NCI-H146 treated with DMSO at 0.1 percent for 48 hours (cell line): Measurements from ENCODE around the gene WDR45B.

ENCODE experiments used
- DNase-seq: peaks from one replicate; lab custom pipeline; 2025; ENCODE audit not compliant: unreplicated experiment; lab: John Stamatoyannopoulos, UW

Gene WDR45B

DNA sequence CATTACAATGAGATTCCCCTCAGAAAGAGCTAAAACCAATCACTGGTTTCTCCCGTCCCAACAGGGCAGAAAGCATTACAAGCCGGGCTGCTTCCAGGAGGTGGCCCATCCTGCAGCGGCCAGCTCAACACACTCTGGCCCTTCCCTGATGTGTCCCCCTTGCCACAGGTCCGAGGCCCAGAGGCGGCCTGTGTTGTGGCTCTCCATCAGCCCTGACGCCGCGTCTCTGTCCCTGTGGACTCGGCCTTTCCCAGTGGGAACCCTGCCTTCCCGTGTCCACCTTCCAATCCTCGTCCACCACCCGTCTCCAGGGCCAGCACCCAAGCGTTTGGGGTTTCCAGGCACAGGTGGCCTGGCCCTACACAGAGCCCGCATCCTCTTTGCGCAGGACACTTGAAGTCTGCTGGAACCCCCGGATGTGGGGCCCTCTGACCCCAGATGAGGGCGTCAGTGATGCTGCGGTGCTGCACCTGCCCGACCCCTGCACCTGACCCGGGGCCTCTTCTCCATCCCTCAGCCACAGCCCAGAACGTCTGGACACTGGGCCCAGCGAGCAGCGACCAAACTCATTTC, 29.2 kb upstream of the WDR45B start:
- no peak for DNase-seq

DNA sequence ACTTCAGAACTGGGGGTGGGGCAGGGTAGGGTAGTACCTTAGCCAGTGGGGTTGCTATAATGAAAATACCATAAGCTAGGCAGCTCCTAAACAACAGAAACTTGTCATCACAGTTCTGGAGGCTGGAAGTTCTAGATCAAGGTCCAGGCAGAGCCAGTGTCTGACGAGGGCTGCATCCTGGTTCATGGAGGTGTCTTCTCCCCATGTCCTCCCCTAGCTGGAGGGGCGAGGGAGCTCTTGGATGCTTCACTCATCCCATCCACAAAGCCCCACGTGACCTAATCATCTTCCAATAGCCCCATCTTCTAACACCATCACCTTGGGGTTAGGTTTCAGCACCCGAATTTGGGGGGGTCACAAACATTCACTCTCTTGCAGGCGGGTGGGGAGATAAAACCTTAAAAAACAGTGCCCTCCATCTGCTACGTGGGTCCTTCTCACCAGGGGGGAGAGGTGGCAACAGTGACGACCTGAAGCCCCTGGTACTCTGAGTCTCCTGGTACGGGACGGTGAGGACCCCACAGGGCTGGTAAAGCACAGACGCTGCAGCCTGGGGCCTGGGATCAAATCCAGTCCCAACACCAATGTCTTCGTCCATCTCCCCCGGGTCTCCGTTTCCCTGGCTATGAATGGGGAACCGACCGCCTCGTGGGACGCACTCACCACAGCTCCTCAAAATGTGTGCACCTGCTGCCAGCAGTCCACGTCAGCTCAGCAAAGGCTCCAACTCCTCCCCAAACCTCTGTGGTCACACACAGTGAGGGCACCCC, 27.4 kb upstream of the WDR45B start:
- DNase-seq, result no peak

DNA sequence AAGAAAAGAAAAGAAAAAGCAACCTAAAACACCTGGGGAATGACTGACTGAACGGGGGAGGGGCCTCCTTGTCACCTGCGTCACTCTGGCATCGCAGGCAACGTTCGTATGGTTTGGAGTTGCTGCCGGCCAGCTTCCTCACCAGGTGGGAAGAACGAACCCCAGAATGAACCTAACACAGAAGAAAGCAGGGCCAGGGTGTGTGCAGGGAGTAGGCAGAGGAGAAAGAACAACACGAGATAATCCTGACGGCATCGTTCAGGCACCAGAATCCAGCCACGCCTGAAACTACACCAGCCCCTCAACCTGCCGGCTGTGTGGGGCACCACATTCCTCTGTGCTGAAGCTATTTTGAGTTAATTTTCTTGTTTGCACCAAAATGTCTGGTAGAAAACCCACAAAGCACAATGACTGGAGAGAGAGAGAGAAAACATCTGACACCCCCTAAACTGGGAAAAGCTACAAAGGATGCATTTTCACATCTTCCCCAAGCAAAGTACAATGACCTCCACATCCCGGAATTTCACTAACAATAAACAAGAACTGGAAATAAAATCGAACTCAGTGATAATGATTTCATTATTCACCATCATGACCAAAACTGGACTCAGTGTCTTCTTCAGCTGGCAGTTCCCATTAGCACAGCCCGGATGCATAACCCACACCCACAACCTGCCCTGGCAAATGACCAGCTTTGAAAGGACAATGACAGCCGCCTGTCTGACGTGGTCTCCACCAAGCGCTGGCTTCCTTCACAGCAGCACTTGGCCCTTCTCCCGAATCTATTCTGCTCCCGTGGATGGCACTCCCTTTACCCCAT, 26.6 kb upstream of the WDR45B start:
- no peak for DNase-seq

DNA sequence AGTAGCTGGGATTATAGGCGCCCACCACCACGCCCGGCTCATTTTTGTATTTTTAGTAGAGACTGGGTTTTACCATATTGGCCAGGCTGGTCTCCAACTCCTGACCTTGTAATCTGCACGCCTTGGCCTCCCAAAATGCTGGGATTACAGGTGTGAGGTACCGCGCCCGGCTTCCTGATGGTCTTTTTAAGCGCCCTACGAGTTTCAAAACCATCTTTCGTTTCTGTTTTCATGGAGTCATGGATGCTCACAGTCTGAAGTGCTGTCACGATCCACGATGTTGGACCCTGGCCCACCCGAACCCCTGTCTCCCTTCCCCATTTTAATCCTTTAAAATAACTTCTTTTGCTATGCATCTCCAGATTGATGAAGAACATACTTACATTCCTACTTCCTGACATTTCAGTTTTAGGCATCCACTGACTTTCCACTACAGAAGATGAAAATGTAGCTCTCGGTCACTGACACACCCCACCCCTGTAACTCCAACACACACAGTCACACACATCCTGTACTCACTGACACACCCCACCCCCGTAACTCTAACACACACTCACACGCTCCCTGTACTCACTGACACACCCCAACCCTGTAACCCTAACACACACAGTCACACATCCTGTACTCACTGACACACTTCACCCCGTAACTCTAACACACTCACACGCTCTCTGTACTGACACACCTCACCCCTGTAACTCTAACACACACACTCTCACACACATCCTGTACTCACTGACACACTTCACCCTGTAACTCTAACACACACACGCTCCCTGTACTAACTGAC, 22.6 kb upstream of the WDR45B start:
- DNase-seq, result no peak

DNA sequence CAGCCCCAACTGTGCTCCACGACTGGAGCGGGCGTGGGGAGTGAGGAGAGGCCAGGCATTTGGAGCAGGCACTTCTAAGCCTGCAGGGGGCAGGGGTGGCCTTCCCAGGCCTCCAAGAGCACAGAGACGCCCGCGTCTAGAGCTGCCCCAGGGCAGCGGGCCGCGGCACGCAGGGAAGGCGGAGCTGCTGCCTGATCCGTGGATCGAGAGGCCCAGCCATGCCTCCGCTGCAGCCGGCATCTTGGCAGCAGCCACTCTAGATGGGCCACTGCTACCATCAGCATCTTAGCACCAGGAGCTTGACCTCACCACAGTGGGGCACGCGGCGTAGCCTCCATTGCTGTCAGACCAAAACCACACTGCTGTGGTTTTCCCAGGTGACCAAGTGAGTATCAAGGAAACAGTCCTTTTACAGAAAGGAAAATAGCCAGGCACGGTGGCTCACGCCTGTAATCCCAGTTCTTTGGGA, 20.4 kb upstream of the WDR45B start:
- DNase-seq, result no peak

DNA sequence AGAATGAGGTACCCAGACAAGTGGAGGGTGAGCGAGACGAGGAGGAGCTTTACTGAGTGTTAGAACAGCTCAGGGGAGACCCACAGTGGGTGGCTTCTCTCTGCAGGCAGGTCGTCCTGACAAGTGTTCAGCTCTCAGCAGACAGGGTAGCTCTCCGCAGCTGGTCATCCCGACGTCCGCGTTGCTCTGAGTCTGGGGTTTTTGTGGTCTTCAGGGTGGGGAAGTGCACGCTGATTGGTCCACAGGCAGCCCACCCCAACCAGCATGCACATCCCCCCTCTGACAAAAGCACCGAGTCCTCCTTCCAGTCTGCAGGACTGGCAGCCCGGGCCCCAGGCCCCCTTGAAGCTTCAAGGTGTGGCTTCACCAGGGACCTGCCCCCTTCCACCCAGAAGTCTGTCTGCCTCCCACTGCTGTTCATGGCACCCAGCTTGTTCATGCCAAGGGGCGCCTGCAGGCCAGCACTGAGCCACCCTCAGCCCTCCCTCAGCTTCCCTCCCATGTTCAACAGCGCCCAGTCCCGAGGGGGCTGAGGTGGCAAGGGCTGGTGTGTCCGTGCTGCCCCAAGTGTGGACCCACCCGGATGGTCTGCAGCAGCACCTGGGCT, 19.9 kb upstream of the WDR45B start:
- DNase-seq, result no peak

DNA sequence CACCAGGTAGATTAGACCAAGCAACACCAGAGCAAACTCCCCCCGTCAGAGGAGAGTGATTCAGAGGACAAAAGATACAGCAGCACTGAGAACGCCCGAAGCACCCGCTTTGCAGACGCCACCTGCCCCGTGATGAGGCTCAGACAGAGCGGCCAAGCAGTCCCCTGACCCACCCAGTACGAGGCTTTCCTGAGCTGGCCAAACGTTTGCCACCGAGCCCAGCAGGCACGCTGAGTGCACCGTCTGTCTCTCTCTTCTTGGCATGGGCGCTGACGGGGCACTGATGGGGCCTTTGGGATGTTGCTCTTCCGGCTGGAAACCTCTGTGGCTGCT, 19.4 kb upstream of the WDR45B start:
- DNase-seq, result no peak

DNA sequence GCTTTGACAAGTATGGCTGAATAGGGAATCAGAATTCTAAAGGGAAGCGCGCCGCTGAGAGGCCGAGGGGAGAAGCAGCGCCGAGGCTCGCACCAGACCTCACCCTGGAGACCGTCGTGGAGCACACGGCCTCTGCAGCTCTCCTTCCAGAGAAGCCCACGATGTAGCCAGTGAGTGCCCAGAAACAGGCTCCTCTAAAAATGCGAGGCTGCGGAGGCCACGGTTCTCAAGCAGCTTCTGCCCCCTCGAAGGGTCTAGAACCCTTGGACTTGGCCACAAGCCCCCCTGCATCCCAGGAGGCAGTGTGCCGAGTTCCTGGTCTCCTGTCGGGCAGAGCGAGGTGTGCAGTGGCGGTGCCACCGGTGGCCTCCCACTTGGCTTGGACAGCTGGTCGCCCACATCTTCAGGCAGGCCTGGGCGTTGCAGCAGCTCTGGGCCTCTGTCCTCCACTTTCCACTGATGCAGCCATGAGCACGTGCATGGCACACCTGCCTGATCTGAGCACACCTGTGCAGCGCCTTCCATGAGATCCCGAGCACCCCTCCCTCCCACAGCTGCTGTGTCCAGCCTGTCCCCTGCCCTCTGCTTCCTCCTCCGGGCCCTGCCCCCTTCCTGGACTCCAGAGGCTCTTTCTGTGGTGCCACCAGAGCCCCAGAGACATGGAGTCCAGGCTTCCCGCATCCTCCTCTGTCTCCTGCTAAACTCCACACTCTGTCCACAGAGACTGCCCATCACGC, 18.9 kb upstream of the WDR45B start:
- no peak for DNase-seq

DNA sequence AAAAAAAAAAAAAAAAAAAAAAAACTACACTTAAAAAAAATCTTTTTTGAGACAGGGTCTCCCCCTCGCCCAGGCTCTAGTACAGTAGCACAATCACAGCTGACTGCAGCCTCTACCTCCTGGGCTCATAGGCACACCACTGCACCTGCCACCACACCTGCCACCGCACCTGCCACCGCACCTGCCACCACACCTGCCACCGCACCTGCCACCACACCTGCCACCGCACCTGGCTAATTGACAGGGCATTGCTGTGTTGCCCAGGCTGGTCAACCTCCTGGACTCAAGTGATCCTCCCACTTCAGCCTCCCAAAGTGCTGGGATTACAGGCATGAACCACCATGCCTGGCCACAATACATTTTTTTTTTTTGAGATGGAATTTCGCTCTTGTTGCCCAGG, 17.6 kb upstream of the WDR45B start:
- DNase-seq, result no peak

DNA sequence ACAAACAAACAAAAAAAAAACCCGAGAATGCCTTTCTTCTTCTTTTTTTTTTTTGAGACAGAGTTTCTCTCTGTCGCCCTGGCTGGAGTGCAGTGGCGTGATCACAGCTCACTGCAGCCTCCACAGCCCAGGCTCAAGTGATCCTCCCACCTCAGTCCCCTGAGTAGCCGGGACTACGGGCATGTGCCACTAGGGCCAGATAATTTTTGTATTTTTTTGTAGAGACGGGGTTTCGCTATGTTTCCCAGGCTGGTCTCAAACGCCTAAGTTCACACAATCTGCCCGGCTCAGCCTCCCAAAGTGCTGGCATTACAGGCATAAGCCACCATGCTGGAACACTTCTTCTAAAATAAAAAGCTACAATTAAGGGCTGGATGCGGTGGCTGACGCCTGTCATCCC, 17.0 kb upstream of the WDR45B start:
- no peak for DNase-seq

DNA sequence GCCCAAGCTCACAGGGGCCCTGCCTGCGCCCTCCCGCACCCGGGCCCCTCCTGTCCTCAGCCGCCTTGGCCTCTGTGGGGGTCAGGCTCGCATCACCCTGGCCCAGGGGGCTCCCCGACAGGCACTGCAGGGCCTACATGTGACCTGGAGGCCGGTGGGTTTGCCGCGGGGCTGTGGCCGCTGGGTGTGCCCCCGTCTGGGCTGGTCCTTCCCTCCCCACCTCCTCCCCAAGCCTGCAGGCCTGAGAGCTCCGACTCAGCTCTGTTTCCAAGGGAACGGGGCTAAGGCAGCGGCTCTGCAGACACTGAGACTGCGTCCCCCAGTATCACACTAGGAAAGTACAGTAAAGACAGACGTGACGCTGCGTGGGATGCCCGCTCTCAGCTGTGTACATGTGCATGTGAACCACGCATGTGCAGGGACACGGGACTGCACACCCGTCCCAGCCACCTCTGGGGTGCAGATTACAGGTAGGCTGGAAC, 16.5 kb upstream of the WDR45B start:
- no peak for DNase-seq

DNA sequence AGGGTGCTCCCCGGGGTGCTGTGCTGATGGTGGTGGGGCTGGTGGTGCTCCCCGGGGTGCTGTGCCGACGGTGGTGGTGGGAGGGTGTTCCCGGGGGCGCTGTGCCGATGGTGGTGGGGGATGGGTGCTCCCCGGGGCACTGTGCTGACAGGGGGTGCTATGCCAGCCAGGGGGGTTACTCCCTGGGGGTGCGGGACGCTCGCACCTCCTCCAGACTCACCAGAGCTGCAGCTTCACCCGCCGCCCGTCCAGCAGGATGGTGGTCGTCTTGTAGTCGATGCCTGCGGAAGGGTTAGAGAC, 16.0 kb upstream of the WDR45B start:
- DNase-seq, result no peak

DNA sequence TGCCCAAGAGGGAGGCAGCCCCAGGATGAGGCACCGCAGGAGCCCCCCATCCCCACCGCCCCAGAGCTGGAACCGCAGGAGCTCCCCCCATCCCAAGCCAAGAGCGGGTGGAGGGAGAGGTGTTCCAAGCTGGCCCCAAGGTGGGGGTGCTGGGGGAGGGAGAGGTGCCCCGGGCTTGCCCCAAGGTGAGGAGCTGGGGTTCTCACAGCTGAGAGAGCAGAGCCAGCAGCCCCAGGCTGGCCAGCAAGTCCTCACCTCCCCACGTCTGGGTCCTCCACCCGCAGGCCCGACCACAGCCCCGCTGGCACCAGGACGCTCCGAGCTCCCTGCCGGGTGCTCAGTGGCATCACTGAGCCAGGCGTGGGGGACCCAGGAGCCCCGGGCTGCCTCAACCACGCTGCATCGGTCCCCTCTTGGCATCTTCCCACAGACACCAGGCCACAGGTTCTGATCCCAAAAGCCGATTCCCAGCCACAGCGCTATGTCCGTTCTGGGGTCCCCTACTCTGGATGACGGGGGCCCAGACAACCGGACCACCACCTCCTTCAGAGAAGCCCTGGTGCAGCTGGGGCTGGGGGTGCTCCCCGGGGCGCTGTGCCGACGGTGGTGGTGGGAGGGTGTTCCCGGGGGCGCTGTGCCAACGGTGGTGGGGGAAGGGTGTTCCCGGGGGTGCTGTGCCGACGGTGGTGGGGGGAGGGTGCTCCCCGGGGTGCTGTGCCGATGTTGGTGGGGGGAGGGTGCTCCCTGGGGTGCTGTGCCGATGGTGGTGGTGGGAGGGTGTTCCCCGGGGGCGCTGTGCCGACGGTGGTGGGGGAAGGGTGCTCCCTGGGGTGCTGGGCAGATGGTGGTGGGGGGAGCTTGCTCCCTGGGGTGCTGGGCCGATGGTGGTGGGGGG, 15.4 kb upstream of the WDR45B start:
- no peak for DNase-seq

DNA sequence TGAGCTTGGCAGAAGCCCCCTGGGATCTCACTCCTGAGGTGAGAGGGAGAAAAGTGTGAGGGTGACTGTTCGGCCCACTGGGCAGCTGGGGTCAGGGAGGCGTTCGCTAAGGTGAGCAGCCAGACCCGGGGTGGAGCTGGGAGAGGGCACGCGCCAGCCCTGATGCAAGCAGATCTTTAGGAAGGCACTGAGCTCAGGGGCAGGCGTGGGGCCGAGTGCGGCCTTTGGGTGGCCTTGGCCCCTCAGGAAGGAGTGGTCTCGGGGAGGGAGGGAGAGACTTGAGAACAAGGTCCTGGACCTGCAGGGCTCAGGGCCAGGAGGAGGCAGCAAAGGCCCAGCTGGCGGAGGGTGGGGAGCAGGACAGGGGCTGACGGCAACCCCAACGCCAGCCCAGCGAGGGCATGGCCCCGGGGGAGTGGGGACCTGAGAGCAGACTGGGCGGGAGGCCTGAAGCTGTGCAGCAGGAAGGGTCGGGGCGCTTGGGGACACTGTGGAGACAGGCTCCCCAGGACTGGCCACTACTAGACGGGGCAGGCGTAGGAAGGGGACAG, 14.5 kb upstream of the WDR45B start:
- DNase-seq, result no peak

DNA sequence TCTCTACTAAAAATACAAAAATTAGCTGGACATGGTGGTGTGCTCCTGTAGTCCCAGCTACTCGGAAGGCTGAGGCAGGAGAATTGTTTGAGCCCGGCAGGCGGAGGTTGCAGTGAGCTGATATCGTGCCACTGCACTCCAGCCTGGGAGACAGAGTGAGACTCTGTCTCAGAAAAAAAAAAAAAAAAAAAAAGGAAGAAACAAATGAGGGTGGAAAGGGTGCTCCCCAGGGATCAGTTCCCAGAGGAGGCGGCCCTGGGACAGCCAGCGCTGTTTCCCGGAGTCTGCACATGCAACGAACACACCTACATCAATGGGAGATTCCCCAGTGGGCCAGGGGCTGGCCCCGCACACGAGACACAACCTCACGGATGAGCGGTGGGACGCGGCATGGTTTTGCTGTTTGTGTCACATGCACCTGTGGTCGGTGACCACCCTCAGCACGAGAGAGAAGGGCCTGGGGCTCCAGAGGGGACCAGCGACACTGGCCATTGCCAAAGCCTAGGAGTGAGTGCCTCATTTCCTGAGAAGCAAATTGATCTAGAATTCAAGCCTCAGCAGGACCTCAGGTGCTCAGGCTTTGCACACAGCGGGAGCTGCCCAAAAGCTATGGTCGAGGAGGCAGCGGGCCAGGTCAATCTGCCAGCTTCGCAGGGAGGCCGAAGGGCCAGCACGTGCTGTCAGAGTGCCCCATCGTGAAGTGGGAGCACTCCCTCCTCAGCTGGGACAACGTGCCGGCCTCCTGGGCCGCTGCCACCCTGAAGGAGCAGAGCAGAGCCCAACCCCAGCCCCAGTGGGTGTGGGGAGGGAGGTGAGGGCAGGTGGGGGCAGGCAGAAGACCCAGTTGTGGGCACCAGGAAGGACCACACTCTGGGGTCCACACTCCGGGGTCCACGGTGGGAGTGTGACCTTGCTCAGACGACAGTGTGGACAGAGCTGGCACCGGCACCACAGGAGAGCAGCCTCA, 13.8 kb upstream of the WDR45B start:
- DNase-seq, result no peak

DNA sequence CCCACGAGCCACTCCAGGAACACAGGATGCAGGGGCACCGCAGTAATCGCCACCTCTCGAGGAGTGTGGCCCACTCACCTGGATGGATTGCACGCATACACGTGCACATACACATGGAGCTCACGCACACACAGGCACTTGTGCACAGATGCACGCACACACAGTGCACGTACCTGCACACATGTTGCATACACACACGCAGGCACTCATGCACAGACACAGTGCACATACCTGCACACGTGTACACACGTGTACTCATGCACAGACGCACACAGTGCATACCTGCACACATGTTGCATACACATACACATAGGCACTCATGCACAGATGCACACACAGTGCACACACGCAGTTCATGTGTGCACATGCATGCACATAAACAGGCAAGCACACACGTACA, 11.6 kb upstream of the WDR45B start:
- DNase-seq, result no peak

DNA sequence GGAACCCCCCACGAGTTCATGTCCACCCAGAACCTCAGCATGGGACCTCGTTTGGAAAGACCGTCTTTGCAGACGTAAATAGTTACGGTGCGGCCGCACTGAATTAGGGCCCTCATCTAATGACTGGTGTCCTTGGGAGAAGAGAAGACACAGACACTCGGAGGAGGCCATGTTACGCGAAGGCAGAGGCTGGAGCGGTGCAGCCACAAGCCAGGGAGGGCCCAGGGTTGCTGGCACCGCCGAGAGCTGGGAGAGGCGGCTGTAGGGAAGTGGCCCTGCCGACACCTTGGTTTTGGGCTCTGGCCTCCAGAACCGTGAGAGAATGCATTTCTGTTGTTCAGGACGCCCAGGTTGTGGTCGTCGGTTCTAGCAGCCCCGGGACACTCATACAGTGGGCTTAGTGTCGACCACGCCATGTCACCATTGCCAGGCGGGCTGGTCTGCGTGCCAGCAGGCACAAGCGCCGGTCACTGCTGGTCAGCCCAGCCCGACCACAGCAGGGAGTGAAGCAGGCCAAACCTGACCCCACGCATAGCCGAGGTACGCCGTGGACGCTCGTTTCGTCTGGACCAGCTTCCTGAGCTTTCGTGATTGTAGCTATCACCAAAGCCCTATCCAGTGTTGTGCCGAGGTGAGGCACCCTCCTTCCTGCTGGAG, 10.7 kb upstream of the WDR45B start:
- DNase-seq, result no peak
